ENCODE data around the gene NIN.

NIN gene

DNA sequence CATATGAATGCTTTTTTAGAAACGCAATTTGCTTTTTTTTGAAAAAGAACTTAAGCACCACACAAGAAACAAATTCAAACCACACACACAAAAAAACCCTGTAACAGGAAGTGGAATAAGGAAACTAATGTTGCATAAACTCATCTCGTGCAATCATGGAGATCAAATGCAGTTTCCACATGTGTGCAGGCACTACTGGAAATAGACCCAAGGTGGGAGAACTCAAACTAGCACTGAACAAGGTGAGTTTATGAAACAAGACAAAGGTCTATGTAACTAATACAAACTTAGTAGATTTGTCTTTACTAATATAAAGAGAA, 17.5 kb downstream of the NIN start:
- no peak for TF ChIP-seq OSR1 (CRISPR knock-in tag; IDR thresholded peaks at IDR 0.05)
- no peak for TF ChIP-seq SNAI2 (CRISPR knock-in tag; IDR thresholded peaks at IDR 0.05)
- TF ChIP-seq ZC3H10 (CRISPR knock-in tag; IDR thresholded peaks at IDR 0.05): no peak
- TF ChIP-seq, protein P1, sequence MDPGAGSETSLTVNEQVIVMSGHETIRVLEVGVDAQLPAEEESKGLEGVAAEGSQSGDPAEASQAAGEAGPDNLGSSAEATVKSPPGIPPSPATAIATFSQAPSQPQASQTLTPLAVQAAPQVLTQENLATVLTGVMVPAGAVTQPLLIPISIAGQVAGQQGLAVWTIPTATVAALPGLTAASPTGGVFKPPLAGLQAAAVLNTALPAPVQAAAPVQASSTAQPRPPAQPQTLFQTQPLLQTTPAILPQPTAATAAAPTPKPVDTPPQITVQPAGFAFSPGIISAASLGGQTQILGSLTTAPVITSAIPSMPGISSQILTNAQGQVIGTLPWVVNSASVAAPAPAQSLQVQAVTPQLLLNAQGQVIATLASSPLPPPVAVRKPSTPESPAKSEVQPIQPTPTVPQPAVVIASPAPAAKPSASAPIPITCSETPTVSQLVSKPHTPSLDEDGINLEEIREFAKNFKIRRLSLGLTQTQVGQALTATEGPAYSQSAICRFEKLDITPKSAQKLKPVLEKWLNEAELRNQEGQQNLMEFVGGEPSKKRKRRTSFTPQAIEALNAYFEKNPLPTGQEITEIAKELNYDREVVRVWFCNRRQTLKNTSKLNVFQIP (CRISPR knock-in tag; IDR thresholded peaks at IDR 0.05; ENCODE audit: borderline replicate concordance, low read depth): no peak
- no peak for TF ChIP-seq RARB (CRISPR knock-in tag; IDR thresholded peaks at IDR 0.05)
- no peak for TF ChIP-seq ARNTL (CRISPR knock-in tag; IDR thresholded peaks at IDR 0.05; ENCODE audit: borderline replicate concordance, low read depth)
- no peak for TF ChIP-seq ISL1 (CRISPR knock-in tag; IDR thresholded peaks at IDR 0.05)
- no peak for TF ChIP-seq ZFP30 (CRISPR knock-in tag; IDR thresholded peaks at IDR 0.05)
- TF ChIP-seq ZNF70 (CRISPR knock-in tag; IDR thresholded peaks at IDR 0.05): no peak
- TF ChIP-seq, protein P2, sequence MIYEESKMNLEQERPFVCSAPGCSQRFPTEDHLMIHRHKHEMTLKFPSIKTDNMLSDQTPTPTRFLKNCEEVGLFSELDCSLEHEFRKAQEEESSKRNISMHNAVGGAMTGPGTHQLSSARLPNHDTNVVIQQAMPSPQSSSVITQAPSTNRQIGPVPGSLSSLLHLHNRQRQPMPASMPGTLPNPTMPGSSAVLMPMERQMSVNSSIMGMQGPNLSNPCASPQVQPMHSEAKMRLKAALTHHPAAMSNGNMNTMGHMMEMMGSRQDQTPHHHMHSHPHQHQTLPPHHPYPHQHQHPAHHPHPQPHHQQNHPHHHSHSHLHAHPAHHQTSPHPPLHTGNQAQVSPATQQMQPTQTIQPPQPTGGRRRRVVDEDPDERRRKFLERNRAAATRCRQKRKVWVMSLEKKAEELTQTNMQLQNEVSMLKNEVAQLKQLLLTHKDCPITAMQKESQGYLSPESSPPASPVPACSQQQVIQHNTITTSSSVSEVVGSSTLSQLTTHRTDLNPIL (CRISPR knock-in tag; IDR thresholded peaks at IDR 0.05; ENCODE audit: low read depth): no peak
- TF ChIP-seq ZNF8 (CRISPR knock-in tag; IDR thresholded peaks at IDR 0.05): no peak
- TF ChIP-seq PPARA (CRISPR knock-in tag; IDR thresholded peaks at IDR 0.05; ENCODE audit: borderline replicate concordance): no peak
- TF ChIP-seq, protein P3, sequence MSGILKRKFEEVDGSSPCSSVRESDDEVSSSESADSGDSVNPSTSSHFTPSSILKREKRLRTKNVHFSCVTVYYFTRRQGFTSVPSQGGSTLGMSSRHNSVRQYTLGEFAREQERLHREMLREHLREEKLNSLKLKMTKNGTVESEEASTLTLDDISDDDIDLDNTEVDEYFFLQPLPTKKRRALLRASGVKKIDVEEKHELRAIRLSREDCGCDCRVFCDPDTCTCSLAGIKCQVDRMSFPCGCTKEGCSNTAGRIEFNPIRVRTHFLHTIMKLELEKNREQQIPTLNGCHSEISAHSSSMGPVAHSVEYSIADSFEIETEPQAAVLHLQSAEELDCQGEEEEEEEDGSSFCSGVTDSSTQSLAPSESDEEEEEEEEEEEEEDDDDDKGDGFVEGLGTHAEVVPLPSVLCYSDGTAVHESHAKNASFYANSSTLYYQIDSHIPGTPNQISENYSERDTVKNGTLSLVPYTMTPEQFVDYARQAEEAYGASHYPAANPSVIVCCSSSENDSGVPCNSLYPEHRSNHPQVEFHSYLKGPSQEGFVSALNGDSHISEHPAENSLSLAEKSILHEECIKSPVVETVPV (CRISPR knock-in tag; IDR thresholded peaks at IDR 0.05): no peak
- TF ChIP-seq, protein P4, sequence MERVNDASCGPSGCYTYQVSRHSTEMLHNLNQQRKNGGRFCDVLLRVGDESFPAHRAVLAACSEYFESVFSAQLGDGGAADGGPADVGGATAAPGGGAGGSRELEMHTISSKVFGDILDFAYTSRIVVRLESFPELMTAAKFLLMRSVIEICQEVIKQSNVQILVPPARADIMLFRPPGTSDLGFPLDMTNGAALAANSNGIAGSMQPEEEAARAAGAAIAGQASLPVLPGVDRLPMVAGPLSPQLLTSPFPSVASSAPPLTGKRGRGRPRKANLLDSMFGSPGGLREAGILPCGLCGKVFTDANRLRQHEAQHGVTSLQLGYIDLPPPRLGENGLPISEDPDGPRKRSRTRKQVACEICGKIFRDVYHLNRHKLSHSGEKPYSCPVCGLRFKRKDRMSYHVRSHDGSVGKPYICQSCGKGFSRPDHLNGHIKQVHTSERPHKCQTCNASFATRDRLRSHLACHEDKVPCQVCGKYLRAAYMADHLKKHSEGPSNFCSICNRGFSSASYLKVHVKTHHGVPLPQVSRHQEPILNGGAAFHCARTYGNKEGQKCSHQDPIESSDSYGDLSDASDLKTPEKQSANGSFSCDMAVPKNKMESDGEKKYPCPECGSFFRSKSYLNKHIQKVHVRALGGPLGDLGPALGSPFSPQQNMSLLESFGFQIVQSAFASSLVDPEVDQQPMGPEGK (CRISPR knock-in tag; IDR thresholded peaks at IDR 0.05; ENCODE audit: borderline replicate concordance): no peak
- TF ChIP-seq BACH2 (CRISPR knock-in tag; IDR thresholded peaks at IDR 0.05; ENCODE audit: borderline replicate concordance): no peak
- no peak for ATAC-seq

DNA sequence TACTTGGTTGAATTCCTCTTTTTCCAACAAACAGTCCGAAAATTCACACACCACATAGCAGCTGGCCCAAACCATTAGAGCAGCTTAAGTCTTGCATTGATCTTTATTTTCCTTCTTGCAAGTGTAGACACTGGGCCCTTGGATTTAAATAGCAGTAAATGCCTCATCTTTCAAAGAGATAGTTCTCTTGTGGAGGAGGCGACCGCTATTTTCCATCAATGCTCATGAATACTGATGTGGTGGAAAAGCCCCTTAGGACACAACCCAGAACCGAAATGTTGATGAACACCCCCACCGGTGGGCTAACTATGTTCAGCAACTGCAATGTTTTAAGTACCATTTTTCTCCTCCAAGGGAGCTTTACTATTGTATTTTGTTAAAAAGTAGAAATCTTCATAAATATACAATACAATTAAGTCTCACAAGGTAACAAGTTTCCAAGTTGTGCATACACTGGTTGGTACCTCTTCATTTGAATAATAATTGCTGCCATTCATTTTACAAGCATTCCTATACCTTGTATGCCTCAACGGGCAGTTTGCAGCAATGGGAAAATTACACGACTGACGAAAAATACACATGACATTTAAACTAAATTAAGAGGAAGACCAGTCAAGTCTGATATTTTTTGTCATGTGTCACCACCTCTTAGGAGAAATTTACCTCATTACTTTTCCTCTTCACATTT, 18.0 kb downstream of the NIN start:
- no peak for ATAC-seq
- TF ChIP-seq, protein P5, sequence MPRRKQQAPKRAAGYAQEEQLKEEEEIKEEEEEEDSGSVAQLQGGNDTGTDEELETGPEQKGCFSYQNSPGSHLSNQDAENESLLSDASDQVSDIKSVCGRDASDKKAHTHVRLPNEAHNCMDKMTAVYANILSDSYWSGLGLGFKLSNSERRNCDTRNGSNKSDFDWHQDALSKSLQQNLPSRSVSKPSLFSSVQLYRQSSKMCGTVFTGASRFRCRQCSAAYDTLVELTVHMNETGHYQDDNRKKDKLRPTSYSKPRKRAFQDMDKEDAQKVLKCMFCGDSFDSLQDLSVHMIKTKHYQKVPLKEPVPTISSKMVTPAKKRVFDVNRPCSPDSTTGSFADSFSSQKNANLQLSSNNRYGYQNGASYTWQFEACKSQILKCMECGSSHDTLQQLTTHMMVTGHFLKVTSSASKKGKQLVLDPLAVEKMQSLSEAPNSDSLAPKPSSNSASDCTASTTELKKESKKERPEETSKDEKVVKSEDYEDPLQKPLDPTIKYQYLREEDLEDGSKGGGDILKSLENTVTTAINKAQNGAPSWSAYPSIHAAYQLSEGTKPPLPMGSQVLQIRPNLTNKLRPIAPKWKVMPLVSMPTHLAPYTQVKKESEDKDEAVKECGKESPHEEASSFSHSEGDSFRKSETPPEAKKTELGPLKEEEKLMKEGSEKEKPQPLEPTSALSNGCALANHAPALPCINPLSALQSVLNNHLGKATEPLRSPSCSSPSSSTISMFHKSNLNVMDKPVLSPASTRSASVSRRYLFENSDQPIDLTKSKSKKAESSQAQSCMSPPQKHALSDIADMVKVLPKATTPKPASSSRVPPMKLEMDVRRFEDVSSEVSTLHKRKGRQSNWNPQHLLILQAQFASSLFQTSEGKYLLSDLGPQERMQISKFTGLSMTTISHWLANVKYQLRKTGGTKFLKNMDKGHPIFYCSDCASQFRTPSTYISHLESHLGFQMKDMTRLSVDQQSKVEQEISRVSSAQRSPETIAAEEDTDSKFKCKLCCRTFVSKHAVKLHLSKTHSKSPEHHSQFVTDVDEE (CRISPR knock-in tag; IDR thresholded peaks at IDR 0.05): no peak
- TF ChIP-seq ARNTL (CRISPR knock-in tag; IDR thresholded peaks at IDR 0.05; ENCODE audit: borderline replicate concordance, low read depth) (no peak), CSDC2 (CRISPR knock-in tag; IDR thresholded peaks at IDR 0.05) (no peak), ZNF70 (CRISPR knock-in tag; IDR thresholded peaks at IDR 0.05) (no peak), ESRRG (CRISPR knock-in tag; IDR thresholded peaks at IDR 0.05) (no peak), ZFP3 (CRISPR knock-in tag; IDR thresholded peaks at IDR 0.05) (no peak)

DNA sequence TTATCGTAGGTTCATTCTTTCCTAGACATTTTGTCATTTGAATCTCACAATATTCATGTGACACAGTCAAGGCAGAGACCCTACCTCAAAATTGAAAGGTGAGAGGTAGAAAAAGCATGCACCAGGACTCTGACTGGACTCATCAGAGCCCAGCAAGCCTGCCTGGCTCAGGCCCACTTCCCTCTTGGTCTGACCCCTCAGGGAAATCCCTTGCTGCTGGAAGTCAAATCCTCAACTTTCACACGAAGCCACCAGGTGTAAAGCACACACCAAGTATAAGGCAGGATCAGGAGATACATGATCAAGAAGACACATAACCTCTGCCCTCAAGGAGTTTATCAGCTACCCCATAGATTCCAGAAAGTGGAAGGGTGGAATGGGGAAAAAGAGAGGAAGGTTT, 18.8 kb downstream of the NIN start:
- TF ChIP-seq RARB (CRISPR knock-in tag; IDR thresholded peaks at IDR 0.05) (no peak), SNAI2 (CRISPR knock-in tag; IDR thresholded peaks at IDR 0.05) (no peak), ARNTL (CRISPR knock-in tag; IDR thresholded peaks at IDR 0.05; ENCODE audit: borderline replicate concordance, low read depth) (no peak)

DNA sequence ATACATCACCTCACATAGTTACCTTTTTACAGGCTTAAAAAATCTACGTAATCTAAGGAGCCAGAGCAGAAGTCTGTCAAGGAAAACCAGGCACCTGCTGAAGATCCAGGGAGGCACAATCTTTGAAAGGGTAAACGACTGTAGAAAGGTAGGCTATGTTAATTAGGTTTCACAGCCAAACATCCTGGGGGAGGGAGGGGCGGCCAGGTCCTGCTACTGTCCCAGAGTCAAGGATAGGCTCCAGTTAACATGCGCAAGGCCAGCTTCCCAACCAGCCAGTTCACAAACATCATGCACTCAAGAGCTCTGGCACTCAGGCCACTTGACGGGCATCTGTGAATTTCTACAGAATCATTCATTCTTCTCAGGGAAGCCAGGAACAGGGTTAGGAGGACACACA, 22.9 kb downstream of the NIN start:
- no peak for ATAC-seq
- no peak for TF ChIP-seq ZNF565 (CRISPR knock-in tag; conservative IDR thresholded peaks at IDR 0.05; ENCODE audit: low read depth)
- TF ChIP-seq, protein P5 (CRISPR knock-in tag; IDR thresholded peaks at IDR 0.05): no peak
- TF ChIP-seq ZFP30 (CRISPR knock-in tag; IDR thresholded peaks at IDR 0.05): no peak
- no peak for TF ChIP-seq GLIS3 (CRISPR knock-in tag; IDR thresholded peaks at IDR 0.05)
- TF ChIP-seq, protein P2 (CRISPR knock-in tag; IDR thresholded peaks at IDR 0.05; ENCODE audit: low read depth): no peak
- no peak for TF ChIP-seq ZNF70 (CRISPR knock-in tag; IDR thresholded peaks at IDR 0.05)
- no peak for TF ChIP-seq ZC3H10 (CRISPR knock-in tag; IDR thresholded peaks at IDR 0.05)
- TF ChIP-seq BACH2 (CRISPR knock-in tag; IDR thresholded peaks at IDR 0.05; ENCODE audit: borderline replicate concordance): no peak
- TF ChIP-seq RARB (CRISPR knock-in tag; IDR thresholded peaks at IDR 0.05): no peak

More for the DNA sequence above, 18.8 kb downstream of the NIN start:
- no peak for ATAC-seq

Measured in SK-N-SH treated with all-trans-retinoic acid at 6 μM for 48 hours (cell line).